MCF 10A (cell line): ENCODE results near the gene BEND5. TPM values are rescaled to one million over a fixed set of nuclear protein-coding genes. Genes with fewer than 3 reads are reported as not detected.

Source experiments
- BruUV-seq: library from RNA; stranded (reverse); fragments of 400-500 nt; replicated peaks from 2 replicates; lab custom pipeline; 2021; lab: Mats Ljungman, UMichigan
- CTCF ChIA-PET: fragments of 300-600 bp; sonication (Branson Sonifier 250); formaldehyde crosslinking; extraction: SDS; loops from one replicate; lab custom pipeline; 2021; ENCODE audit warnings: antibody characterized with exemption, inconsistent platforms; lab: Yijun Ruan, JAX
- POLR2A ChIA-PET: fragments of 300-600, 350-650 bp; sonication (Branson Sonifier 250); formaldehyde crosslinking; extraction: SDS; loops from one replicate; lab custom pipeline; 2020; ENCODE audit warnings: antibody characterized with exemption, inconsistent platforms; lab: Yijun Ruan, JAX
- DNase-seq: peaks from one replicate; pipeline ENCODE4 v3.0.0-alpha.2; 2018; ENCODE audit not compliant: unreplicated experiment
- H3K27ac Mint-ChIP-seq: one replicate; pipeline ENCODE4 v1.8.0; 2022; ENCODE audit warnings: mild to moderate bottlenecking, low read depth, mixed read lengths; ENCODE audit not compliant: unreplicated experiment
- H3K27me3 Mint-ChIP-seq: one replicate; pipeline ENCODE4 v1.8.0; 2022; ENCODE audit warnings: mixed read lengths; ENCODE audit not compliant: insufficient read depth, unreplicated experiment
- H3K36me3 Mint-ChIP-seq: one replicate; pipeline ENCODE4 v1.8.0; 2022; ENCODE audit warnings: mild to moderate bottlenecking, moderate library complexity, mixed read lengths; ENCODE audit not compliant: insufficient read depth, unreplicated experiment
- H3K4me1 Mint-ChIP-seq: one replicate; pipeline ENCODE4 v1.8.0; 2022; ENCODE audit warnings: mixed read lengths; ENCODE audit not compliant: insufficient read depth, unreplicated experiment
- H3K4me3 Mint-ChIP-seq: one replicate; pipeline ENCODE4 v1.8.0; 2022; ENCODE audit warnings: mild to moderate bottlenecking, moderate library complexity, mixed read lengths; ENCODE audit not compliant: unreplicated experiment
- H3K9me3 Mint-ChIP-seq: one replicate; pipeline ENCODE4 v1.8.0; 2022; ENCODE audit warnings: mixed read lengths; ENCODE audit not compliant: unreplicated experiment
- CTCF ChIP-seq: fragments of 200-600 bp; IDR thresholded peaks from one replicate; pipeline ENCODE4 v1.8.0; 2022; ENCODE audit warnings: antibody characterized with exemption, mild to moderate bottlenecking; ENCODE audit not compliant: unreplicated experiment
- intact Hi-C: fragments of 100-400 bp; cut with micrococcal nuclease; formaldehyde crosslinking; loops from 2 replicates; pipeline ENCODE4 v1.14.1; 2022
- total RNA-seq: library from RNA; stranded (reverse); gene quantifications from 2 replicates; pipeline ENCODE4 v1.2.3, GENCODE V29; 2022

BEND5 gene
- total RNA-seq, 1 experiment from 2014 or later, result not detected

GRCh38 chr1:48790397-48790796 lies 13.7 kb upstream of the BEND5 start:
- no peaks in the 10 kb centered on the region for H3K36me3 Mint-ChIP-seq
- DNase-seq, result no peak
- ChIA-PET CTCF (interaction anchor here (0.6 kb wide), 1 partner anchor 33 kb away, joined by 3 read pairs; no protein-coding TSS in a partner anchor), POLR2A (no interaction called here)
- H3K27me3 Mint-ChIP-seq, result no peaks in the 10 kb centered on the region
- no peak overlapping the region for H3K27ac Mint-ChIP-seq
- intact Hi-C loops, result no loop called here
- no peaks in the 10 kb centered on the region for H3K4me1 Mint-ChIP-seq
- no peaks in the 10 kb centered on the region for H3K9me3 Mint-ChIP-seq
- no peak overlapping the region for H3K4me3 Mint-ChIP-seq
- BruUV-seq, result no TSS peak
- no peak for TF ChIP-seq CTCF

- no peak overlapping the region for H3K27ac Mint-ChIP-seq
- H3K4me1 Mint-ChIP-seq, result no peaks in the 10 kb centered on the region
- ChIA-PET POLR2A (no interaction called here), CTCF (interaction anchor here (0.6 kb wide), 2 partner anchors 34 to 304 kb away, joined by 3 read pairs; no protein-coding TSS in a partner anchor)
- no peaks in the 10 kb centered on the region for H3K9me3 Mint-ChIP-seq
- intact Hi-C loops, result no loop called here
- H3K36me3 Mint-ChIP-seq, result no peaks in the 10 kb centered on the region
- DNase-seq, result no peak
- no peaks in the 10 kb centered on the region for H3K27me3 Mint-ChIP-seq
- H3K4me3 Mint-ChIP-seq, result no peak overlapping the region
- no TSS peak for BruUV-seq
- TF ChIP-seq CTCF, result no peak
Measured at GRCh38 chr1:48789903-48790302, 13.2 kb upstream of the BEND5 start.

DNA sequence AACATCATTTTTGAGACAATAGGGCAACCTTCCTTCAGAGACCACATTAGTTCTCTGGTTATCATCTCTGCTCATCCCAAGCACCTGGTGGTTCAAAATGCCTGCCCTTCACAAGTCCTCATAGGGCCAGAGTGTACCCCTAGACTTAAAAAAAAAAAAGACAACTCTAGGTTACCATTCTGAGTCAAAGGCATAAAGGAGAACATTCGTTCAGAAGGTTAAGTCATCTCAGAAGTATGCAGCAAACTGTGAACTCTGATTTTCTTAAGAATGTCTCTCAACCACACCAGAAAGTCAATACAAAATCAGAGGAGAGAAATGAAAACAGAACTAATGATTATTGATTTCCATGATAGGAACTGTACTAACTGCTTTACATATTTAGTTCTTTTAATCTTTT lies 9.2 kb upstream of the BEND5 start:
- Mint-ChIP-seq H3K4me3 (no peak overlapping the region), H3K36me3 (no peaks in the 10 kb centered on the region), H3K9me3 (no peaks in the 10 kb centered on the region), H3K4me1 (no peaks in the 10 kb centered on the region), H3K27me3 (no peaks in the 10 kb centered on the region), H3K27ac (no peak overlapping the region)
- BruUV-seq, result no TSS peak
- CTCF ChIA-PET, result no interaction called here
- TF ChIP-seq CTCF, result no peak
- DNase-seq, result no peak
- POLR2A ChIA-PET, result no interaction called here
- intact Hi-C loops, result no loop called here

DNA sequence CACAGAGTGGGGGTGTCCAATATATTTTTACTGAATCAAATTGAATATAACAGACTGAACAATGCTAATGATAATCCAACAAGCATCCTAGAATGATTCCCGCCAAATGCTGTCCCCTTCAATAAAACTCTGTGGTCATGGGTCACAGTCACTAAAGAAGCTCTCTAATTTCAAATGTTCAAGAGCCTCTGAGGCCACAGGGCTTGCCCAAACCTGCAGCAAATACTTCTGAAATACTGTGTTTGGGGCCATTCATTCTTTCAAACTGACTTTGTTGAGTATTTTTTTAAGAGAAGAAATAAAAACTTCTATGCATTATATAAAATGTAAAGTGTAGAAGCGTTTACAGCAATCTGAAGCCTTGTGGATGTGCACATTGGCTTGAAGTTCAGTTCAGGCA lies 7.6 kb upstream of the BEND5 start:
- POLR2A ChIA-PET, result no interaction called here

More for the DNA sequence above, 7.6 kb upstream of the BEND5 start:
- CTCF ChIA-PET, result interaction anchor here (1.2 kb wide), 1 partner anchor 33 kb away, joined by 3 read pairs; no protein-coding TSS in a partner anchor
- intact Hi-C loops, result no loop called here
- Mint-ChIP-seq H3K27me3 (no peaks in the 10 kb centered on the region), H3K4me3 (no peak overlapping the region), H3K27ac (no peak overlapping the region), H3K36me3 (no peaks in the 10 kb centered on the region), H3K4me1 (no peaks in the 10 kb centered on the region), H3K9me3 (no peaks in the 10 kb centered on the region)
- DNase-seq, result no peak
- no TSS peak for BruUV-seq
- no peak for TF ChIP-seq CTCF
